ENCODE data around the gene PFKP. TPM values are rescaled to one million over a fixed set of nuclear protein-coding genes. Genes with fewer than 3 reads are reported as not detected.

Gene PFKP
- total RNA-seq, 1 donor from 2014 or later: 24.2 TPM

- Mint-ChIP-seq H3K27me3 (ENCODE audit: unreplicated experiment) (no peaks in the 10 kb centered on the region), H3K36me3 (ENCODE audit: unreplicated experiment) (no peaks in the 10 kb centered on the region), H3K9me3 (ENCODE audit: unreplicated experiment) (no peaks in the 10 kb centered on the region), H3K4me3 (ENCODE audit: unreplicated experiment) (no peak overlapping the region), H3K4me1 (ENCODE audit: low read depth, unreplicated experiment) (peaks cover 8% of the 10 kb centered on the region), H3K27ac (ENCODE audit: unreplicated experiment) (no peak overlapping the region)
- DNase-seq: no peak
- TF ChIP-seq CTCF (IDR thresholded peaks at IDR 0.05; ENCODE audit: partially characterized antibody, unreplicated experiment): no peak
Measured at GRCh38 chr10:3031490-3031889, 35.9 kb upstream of the PFKP start.

- H3K4me1 Mint-ChIP-seq (ENCODE audit: low read depth, unreplicated experiment): peaks cover 8% of the 10 kb centered on the region
- H3K9me3 Mint-ChIP-seq (ENCODE audit: unreplicated experiment): no peaks in the 10 kb centered on the region
- no peak overlapping the region for H3K27ac Mint-ChIP-seq (ENCODE audit: unreplicated experiment)
- no peaks in the 10 kb centered on the region for H3K36me3 Mint-ChIP-seq (ENCODE audit: unreplicated experiment)
- no peaks in the 10 kb centered on the region for H3K27me3 Mint-ChIP-seq (ENCODE audit: unreplicated experiment)
- H3K4me3 Mint-ChIP-seq (ENCODE audit: unreplicated experiment): no peak overlapping the region
- DNase-seq: no peak
- no peak for TF ChIP-seq CTCF (IDR thresholded peaks at IDR 0.05; ENCODE audit: partially characterized antibody, unreplicated experiment)
Measured at GRCh38 chr10:3033925-3034324, 33.4 kb upstream of the PFKP start.

- TF ChIP-seq CTCF (IDR thresholded peaks at IDR 0.05; ENCODE audit: partially characterized antibody, unreplicated experiment): no peak
- no peak for DNase-seq
- H3K9me3 Mint-ChIP-seq (ENCODE audit: unreplicated experiment): peaks cover 2% of the 10 kb centered on the region
- H3K36me3 Mint-ChIP-seq (ENCODE audit: unreplicated experiment): no peaks in the 10 kb centered on the region
- H3K27ac Mint-ChIP-seq (ENCODE audit: unreplicated experiment): no peak overlapping the region
- no peak overlapping the region for H3K4me3 Mint-ChIP-seq (ENCODE audit: unreplicated experiment)
- H3K4me1 Mint-ChIP-seq (ENCODE audit: low read depth, unreplicated experiment): peaks cover 3% of the 10 kb centered on the region
- no peaks in the 10 kb centered on the region for H3K27me3 Mint-ChIP-seq (ENCODE audit: unreplicated experiment)
Measured at GRCh38 chr10:3034616-3035015, 32.7 kb upstream of the PFKP start.

- Mint-ChIP-seq H3K27ac (ENCODE audit: unreplicated experiment) (no peak overlapping the region), H3K9me3 (ENCODE audit: unreplicated experiment) (peaks cover 9% of the 10 kb centered on the region), H3K27me3 (ENCODE audit: unreplicated experiment) (no peaks in the 10 kb centered on the region), H3K4me1 (ENCODE audit: low read depth, unreplicated experiment) (no peaks in the 10 kb centered on the region), H3K36me3 (ENCODE audit: unreplicated experiment) (peaks cover 10% of the 10 kb centered on the region), H3K4me3 (ENCODE audit: unreplicated experiment) (no peak overlapping the region)
- DNase-seq: no peak
- TF ChIP-seq CTCF (IDR thresholded peaks at IDR 0.05; ENCODE audit: partially characterized antibody, unreplicated experiment): no peak
Measured at GRCh38 chr10:3036155-3037021, 31.0 kb upstream of the PFKP start.

GRCh38 chr10:3037182-3037581 is 30.2 kb upstream of the PFKP start:
- no peak for DNase-seq

More at GRCh38 chr10:3037182-3037581, 30.2 kb upstream of the PFKP start:
- peaks cover 13% of the 10 kb centered on the region for H3K36me3 Mint-ChIP-seq (ENCODE audit: unreplicated experiment)
- no peak for TF ChIP-seq CTCF (IDR thresholded peaks at IDR 0.05; ENCODE audit: partially characterized antibody, unreplicated experiment)
- H3K27me3 Mint-ChIP-seq (ENCODE audit: unreplicated experiment): no peaks in the 10 kb centered on the region
- H3K27ac Mint-ChIP-seq (ENCODE audit: unreplicated experiment): no peak overlapping the region
- H3K4me1 Mint-ChIP-seq (ENCODE audit: low read depth, unreplicated experiment): no peaks in the 10 kb centered on the region
- no peak overlapping the region for H3K4me3 Mint-ChIP-seq (ENCODE audit: unreplicated experiment)
- peaks cover 11% of the 10 kb centered on the region for H3K9me3 Mint-ChIP-seq (ENCODE audit: unreplicated experiment)

All from glutamatergic neuron (in vitro differentiated cells).